Measurements from ENCODE around the gene SH3BGRL2.
"Not testable (repeated sequence)": the region's sequence is repeated elsewhere in the genome, so short reads cannot be mapped to it uniquely, and the experiment has no call there.

The SH3BGRL2 gene

GRCh38 chr6:79650950-79651349 is 19.8 kb downstream of the SH3BGRL2 start:
- no peak for DNase-seq

GRCh38 chr6:79656134-79656533 is 25.0 kb downstream of the SH3BGRL2 start:
- DNase-seq = no peak

- DNase-seq = no peak
Observed at GRCh38 chr6:79657238-79657637, 26.1 kb downstream of the SH3BGRL2 start.

GRCh38 chr6:79663655-79664054 is 32.5 kb downstream of the SH3BGRL2 start:
- not testable (repeated sequence) for DNase-seq

DNA sequence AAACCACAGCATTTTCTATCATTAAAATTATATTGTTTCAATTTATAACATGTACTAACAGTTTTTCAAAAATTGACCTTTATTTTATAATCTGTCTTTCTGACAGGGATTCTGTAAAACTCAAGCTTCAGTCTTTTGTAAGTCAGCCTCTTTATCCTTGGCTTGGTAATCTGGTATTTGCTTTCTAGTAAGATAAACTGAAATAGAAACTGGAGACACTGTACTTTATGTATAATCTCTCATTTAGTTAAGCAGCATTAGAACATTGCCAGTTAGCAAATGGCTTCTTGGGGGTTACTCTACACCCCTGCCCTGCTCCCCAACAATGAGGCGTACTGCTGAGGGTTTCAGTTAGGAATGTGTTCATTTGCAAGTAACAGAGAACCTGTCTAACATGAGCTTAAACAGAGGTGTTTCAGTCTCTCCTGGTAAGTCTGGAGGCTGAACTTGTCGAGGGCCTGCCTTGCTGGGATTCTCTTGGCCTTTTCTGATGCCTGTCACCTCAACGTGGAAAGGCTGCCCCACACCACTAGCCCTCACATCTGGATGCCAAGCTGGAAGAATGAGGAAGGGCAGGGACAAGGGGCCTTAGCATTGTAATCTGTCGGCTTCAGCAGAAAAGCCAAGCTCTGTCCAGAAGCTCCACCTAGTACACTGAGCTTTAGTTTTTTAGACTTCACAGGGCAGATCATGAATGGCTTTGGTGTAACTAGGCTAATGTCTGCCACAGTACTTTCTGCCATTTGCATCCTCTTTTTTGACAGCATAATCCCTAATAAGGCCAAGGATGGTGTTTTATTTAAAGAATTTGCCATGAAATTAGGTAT is 34.8 kb downstream of the SH3BGRL2 start:
- no peak for DNase-seq

DNA sequence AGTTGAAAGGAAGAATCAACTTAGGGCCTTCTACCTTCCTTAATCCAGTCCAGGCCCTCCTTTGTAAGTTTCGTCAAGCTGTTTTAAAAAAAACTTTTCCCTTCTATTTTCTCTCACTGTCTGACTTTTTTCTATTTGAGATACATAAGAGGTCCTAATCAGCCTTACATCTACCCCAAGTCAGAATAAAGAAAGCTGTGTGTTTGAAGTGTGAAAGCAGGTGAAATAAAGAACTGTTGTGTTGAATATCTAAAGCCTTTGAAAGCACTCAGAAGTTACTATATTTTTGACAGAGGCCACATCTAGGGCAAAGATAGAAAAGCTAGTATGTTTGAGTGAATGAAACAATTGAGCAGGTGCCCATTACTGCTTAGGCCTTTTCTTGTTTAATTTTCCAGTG is 35.5 kb downstream of the SH3BGRL2 start:
- DNase-seq = no peak

- DNase-seq = no peak
Observed at GRCh38 chr6:79668381-79668780, 37.3 kb downstream of the SH3BGRL2 start.

- DNase-seq = no peak
Observed at GRCh38 chr6:79669766-79670165, 38.6 kb downstream of the SH3BGRL2 start.

- DNase-seq = no peak
Observed at GRCh38 chr6:79670789-79671188, 39.7 kb downstream of the SH3BGRL2 start.

- DNase-seq = no peak
Observed at GRCh38 chr6:79671600-79672266, 40.6 kb downstream of the SH3BGRL2 start.

DNA sequence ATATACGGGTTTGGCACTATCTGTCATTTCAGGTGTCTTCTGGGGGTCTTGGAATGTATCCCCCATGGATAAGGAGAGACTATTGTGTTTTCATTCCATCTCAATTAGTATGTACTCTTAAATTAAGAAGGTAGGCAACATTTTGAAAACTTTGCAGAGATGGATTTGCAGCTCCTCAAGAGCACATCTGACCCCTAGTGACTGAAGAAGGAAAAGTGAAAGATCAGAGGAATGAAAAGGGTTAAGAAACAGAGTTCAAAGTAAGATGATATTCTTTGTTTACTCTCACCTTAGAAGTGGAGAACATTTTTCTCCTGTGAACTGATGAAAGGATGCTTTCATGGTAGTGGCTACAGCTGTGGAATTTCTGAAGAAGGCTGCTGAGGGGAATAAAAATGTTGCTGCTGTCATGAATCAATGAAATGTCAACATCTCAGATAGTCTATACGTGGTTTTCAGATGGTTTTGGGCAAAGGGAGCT is 41.5 kb downstream of the SH3BGRL2 start:
- no peak for DNase-seq

- DNase-seq = no peak
Observed at GRCh38 chr6:79673947-79674346, 42.8 kb downstream of the SH3BGRL2 start.

DNA sequence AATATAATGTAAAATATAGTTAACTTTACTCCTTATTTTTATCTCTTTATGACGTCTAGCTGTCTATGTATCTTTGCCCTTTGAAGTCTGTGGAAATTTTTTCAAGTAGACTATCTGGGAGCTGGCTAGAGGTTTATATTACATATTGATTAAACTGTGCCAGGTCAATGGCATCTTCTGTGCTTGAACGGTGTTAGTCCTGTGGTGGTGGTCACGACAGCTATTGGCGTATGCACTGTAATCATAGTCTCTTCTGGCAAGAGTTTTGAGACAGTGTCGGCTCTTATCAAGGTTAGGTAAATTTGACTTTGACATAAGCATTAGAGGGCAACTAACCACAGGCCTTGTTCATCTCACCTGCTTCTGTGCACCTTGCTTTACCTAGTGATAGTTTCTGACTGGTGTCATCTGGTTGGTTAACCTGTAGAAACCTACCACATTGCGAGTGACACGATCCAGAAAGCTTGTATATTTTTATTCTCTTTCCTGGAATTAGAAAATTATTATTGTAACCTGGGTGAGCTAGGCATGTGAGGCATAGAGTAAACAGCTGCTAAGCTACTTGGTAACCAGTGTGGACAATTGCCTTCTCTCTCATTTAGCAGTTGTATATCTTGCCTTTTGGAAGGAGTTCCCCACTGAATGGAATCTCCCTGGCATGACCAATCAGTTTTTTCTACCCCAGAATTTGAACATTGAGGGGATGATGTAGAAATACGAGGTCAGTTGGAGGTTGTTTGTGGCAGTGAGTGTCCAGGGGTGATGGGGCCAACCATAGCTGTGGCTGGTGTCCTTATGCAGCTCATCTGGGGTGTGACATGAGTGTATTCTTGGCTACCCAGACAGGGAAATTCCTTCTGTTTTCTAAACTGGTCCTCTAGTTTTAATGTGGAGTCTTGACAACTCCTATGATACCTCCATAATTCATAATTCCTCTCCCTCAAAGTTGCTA is 45.9 kb downstream of the SH3BGRL2 start:
- no peak for DNase-seq

GRCh38 chr6:79682682-79683081 is 51.6 kb downstream of the SH3BGRL2 start:
- DNase-seq = not testable (repeated sequence)

DNA sequence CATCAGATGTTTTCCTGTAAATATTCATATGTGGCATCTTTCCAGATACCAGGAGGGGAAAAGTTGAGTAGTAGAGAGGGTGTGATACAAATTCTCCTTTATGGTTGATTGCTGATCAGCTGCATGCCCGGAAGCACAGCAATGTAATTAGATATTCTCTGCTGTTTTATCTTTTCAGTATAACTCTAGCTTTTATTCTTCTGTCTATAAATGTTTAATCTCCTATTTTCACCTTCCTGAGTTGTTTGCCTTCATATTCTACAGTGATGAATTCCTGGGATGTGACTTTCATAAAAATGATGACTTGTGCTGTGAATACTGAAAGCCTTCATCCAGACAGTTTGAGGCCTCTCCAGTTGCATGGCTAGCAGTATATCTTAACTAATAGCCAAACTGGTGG is 53.7 kb downstream of the SH3BGRL2 start:
- no peak for DNase-seq

- no peak for DNase-seq
Observed at GRCh38 chr6:79686707-79687309, 55.7 kb downstream of the SH3BGRL2 start.

DNA sequence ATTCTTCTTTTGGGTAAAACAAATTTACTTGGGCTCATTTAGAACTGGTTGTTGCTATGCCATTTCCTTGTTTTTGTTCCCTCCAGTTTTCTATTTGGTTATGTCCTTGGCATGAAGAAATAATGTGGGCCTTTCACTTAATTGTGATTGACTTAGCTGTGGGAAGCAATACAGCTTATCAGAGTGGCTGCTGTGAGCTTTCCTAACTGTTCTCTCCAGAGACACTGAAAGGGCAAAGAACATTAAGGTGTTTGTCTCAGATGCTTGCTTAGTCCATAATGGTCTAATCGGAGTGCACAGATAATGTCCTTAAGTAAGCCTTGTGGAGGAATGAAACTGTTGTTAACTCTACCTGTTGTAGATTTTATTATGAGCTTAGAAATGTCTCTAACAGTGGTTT is 56.6 kb downstream of the SH3BGRL2 start:
- DNase-seq = no peak

DNA sequence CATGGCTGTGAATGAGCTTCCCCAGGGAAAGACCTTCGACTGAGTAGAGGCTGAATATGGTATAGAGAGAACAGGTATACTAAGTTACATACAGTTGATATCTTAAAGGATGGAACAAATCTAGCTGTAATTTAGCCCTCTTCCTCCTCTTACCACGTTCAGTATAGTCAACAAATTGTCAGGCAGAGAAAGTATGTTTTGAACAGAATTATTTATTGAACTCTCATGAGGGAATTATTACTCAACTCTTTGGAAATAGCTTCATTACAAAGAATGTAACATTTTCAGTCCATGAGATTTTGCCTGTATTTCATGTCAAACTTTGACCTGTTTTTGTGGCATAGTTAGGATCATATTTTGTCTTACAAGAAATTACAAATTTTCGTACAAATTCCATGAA is 63.0 kb downstream of the SH3BGRL2 start:
- no peak for DNase-seq

DNA sequence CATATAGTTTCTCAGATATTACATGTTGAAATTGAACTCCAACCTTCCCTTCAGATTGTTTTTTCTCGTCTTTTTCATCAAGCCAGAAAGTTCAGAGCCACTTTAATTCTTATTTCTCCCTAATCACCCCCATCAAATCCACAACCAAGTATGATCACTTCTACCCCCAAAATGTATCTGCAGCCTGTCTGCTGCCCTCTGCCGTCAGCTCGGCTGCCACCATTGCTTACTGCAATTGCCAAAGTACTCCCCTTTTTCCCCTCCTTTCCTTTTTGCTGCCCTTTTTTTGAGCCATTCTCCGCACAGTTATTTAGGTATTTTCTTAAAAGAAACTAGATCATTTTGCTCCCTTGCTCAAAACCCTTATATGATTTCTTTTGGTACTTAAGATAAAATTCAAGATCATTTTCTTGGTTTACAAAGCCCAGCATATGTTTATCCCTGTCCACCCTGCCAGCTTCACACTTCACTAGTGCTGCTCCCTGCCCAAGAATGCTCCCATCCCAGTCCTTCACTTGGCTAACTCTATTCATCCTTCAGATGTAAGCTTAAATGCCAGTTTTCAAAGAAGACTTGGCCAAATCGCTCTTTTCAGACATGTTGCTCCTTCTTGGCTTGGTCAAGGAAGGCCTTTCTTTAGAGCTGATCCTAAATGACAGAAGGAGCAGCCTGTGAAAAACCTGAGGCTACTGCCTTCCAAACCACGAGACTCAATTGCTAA is 63.7 kb downstream of the SH3BGRL2 start:
- no peak for DNase-seq

DNA sequence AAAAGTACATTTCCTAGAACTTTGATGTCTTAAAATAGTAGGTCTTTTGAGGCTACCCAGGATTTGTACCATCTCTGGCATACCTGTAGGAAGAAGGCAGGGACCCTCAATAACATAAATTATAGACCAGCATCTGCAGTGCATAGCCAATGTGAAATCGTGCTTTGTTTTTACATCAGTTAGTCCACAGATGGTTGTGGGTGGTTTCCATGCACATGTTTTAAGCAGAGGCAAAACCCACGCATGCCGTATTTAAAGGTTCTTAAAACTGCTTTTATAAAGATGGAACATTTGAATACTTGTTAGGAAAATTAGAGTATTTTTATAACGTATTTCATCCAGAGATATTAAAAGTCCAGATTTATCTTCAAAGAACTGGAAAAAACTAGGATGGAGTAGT is 66.3 kb downstream of the SH3BGRL2 start:
- no peak for DNase-seq

- no peak for DNase-seq
Observed at GRCh38 chr6:79699606-79700005, 68.5 kb downstream of the SH3BGRL2 start.

DNA sequence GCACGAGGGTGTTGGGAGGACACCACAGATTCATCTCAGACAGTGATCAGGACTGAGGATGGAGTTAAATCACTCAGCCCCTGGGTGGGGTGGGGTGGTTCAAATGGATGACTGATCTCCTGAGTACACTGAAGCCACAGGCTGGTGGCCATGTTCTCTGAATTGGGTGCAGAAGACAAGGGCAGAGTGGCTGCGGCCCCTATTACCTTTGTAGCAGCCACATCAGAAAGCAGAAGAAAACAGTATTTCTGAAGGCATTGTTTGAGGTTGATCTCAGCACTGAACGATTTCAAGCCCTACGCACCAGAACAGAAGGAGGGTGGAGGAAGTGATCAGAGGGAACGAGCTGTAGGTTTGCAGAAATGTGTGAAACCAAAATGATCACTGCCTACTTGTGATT is 71.6 kb downstream of the SH3BGRL2 start:
- no peak for DNase-seq

Data from inflammatory macrophage treated with lipopolysaccharide for 1 hour (primary cell).